SH-SY5Y (cell line): ENCODE results near the gene C14orf93.

Experiments
- GATA2 ChIP-seq: IDR thresholded peaks from 2 replicates; pipeline ENCODE4 v1.6.1; 2011; ENCODE audit warnings: mild to moderate bottlenecking, low read depth, low read length
- GATA3 ChIP-seq: IDR thresholded peaks from 2 replicates; pipeline ENCODE4 v1.6.1; 2011; ENCODE audit warnings: low read depth, mild to moderate bottlenecking, low read length, moderate library complexity

C14orf93 gene

GRCh38 chr14:22966783-22967269 lies 43.1 kb downstream of the C14orf93 start:
- no peak for TF ChIP-seq GATA3
- no peak for TF ChIP-seq GATA2

- TF ChIP-seq GATA3 (no peak), GATA2 (no peak)
Observed at GRCh38 chr14:22962061-22962676, 47.8 kb downstream of the C14orf93 start.

GRCh38 chr14:22955702-22956569 lies 54.0 kb downstream of the C14orf93 start:
- TF ChIP-seq GATA3 (no peak), GATA2 (no peak)

GRCh38 chr14:22952418-22952817 lies 57.5 kb downstream of the C14orf93 start:
- TF ChIP-seq GATA3 (no peak), GATA2 (no peak)

- TF ChIP-seq GATA2 (no peak), GATA3 (no peak)
Observed at GRCh38 chr14:22945642-22946041, 64.3 kb downstream of the C14orf93 start.

- no peak for TF ChIP-seq GATA2
- no peak for TF ChIP-seq GATA3
Observed at GRCh38 chr14:22939684-22940083, 70.3 kb downstream of the C14orf93 start.
